SK-N-SH treated with all-trans-retinoic acid at 6 μM for 48 hours (cell line): ENCODE data around the gene AMOTL1.

Experiments used
- ATAC-seq: fragments of 200-7000 bp; cut with Tn5 transposase; 3 replicates; pipeline ENCODE4 v1.9.1; 2020; ENCODE audit warnings: mild to moderate bottlenecking, moderate library complexity
- ARNTL ChIP-seq: fragments of 450-650 bp; formaldehyde crosslinking; IDR thresholded peaks from 2 replicates; pipeline ENCODE4 v1.5.0; 2020; ENCODE audit warnings: low read depth, mild to moderate bottlenecking, moderate library complexity, borderline replicate concordance
- CREB5 ChIP-seq: fragments of 250-450 bp; sonication (Bioruptor Pico); IDR thresholded peaks from 2 replicates; pipeline ENCODE4 v1.5.1; 2020; ENCODE audit warnings: low read depth, mild to moderate bottlenecking, moderate library complexity
- CSDC2 ChIP-seq: fragments of 250-450 bp; sonication (Bioruptor Pico); IDR thresholded peaks from 2 replicates; pipeline ENCODE4 v1.5.0; 2020; ENCODE audit warnings: mild to moderate bottlenecking, moderate library complexity
- CSRNP3 ChIP-seq: fragments of 250-450 bp; sonication (Bioruptor Pico); IDR thresholded peaks from 2 replicates; pipeline ENCODE4 v1.5.1; 2021; ENCODE audit warnings: mild to moderate bottlenecking, moderate library complexity
- ESRRG ChIP-seq: fragments of 250-450 bp; sonication (Bioruptor Pico); IDR thresholded peaks from 2 replicates; pipeline ENCODE4 v1.6.1; 2021; ENCODE audit warnings: mild to moderate bottlenecking
- GLIS3 ChIP-seq: fragments of 250-450 bp; sonication (Bioruptor Pico); IDR thresholded peaks from 2 replicates; pipeline ENCODE4 v1.5.0; 2020; ENCODE audit warnings: mild to moderate bottlenecking, moderate library complexity
- ISL1 ChIP-seq: fragments of 250-450 bp; sonication (Bioruptor Pico); IDR thresholded peaks from 2 replicates; pipeline ENCODE4 v2.1.2; 2022; ENCODE audit warnings: mild to moderate bottlenecking, moderate library complexity
- OSR1 ChIP-seq: fragments of 250-450 bp; sonication (Bioruptor Pico); IDR thresholded peaks from 2 replicates; pipeline ENCODE4 v1.8.0; 2022; ENCODE audit warnings: moderate library complexity, mild to moderate bottlenecking, inconsistent platforms
- PATZ1 ChIP-seq: fragments of 250-450 bp; sonication (Bioruptor Pico); IDR thresholded peaks from 2 replicates; pipeline ENCODE4 v1.8.0; 2020; ENCODE audit warnings: mild to moderate bottlenecking, moderate library complexity, borderline replicate concordance
- RARB ChIP-seq: fragments of 250-450 bp; sonication (Bioruptor Pico); IDR thresholded peaks from 2 replicates; pipeline ENCODE4 v1.8.0; 2021; ENCODE audit warnings: mild to moderate bottlenecking, moderate library complexity
- SNAI2 ChIP-seq: fragments of 250-450 bp; sonication (Bioruptor Pico); IDR thresholded peaks from 2 replicates; pipeline ENCODE4 v1.5.0; 2020; ENCODE audit warnings: mild to moderate bottlenecking, moderate library complexity
- TCF4 ChIP-seq: fragments of 250-450 bp; sonication (Bioruptor Pico); IDR thresholded peaks from 2 replicates; pipeline ENCODE4 v1.8.0; 2021; ENCODE audit warnings: mild to moderate bottlenecking, moderate library complexity, borderline replicate concordance
- TOX ChIP-seq: fragments of 250-450 bp; sonication (Bioruptor Pico); IDR thresholded peaks from 2 replicates; pipeline ENCODE4 v1.8.0; 2021; ENCODE audit warnings: mild to moderate bottlenecking, moderate library complexity, borderline replicate concordance
- TSHZ2 ChIP-seq: fragments of 250-450 bp; sonication (Bioruptor Pico); IDR thresholded peaks from 2 replicates; pipeline ENCODE4 v1.5.0; 2020; ENCODE audit warnings: mild to moderate bottlenecking, moderate library complexity
- ZC3H10 ChIP-seq: fragments of 250-450 bp; sonication (Bioruptor Pico); IDR thresholded peaks from 2 replicates; pipeline ENCODE4 v1.5.1; 2021; ENCODE audit warnings: mild to moderate bottlenecking, moderate library complexity
- ZFP3 ChIP-seq: fragments of 250-450 bp; sonication (Bioruptor Pico); IDR thresholded peaks from 2 replicates; pipeline ENCODE4 v1.5.0; 2020; ENCODE audit warnings: mild to moderate bottlenecking, moderate library complexity
- ZFP30 ChIP-seq: fragments of 450-650 bp; formaldehyde crosslinking; IDR thresholded peaks from 2 replicates; pipeline ENCODE4 v1.5.0; 2022; ENCODE audit warnings: mild to moderate bottlenecking, moderate library complexity
- ZNF565 ChIP-seq: fragments of 450-650 bp; formaldehyde crosslinking; conservative IDR thresholded peaks from 2 replicates; pipeline ENCODE4 v1.5.0; 2020; ENCODE audit warnings: low read depth, mild to moderate bottlenecking, moderate library complexity
- ZNF70 ChIP-seq: fragments of 450-650 bp; formaldehyde crosslinking; IDR thresholded peaks from 2 replicates; pipeline ENCODE4 v1.5.0; 2020; ENCODE audit warnings: mild to moderate bottlenecking, moderate library complexity
- ZNF8 ChIP-seq: fragments of 450-650 bp; formaldehyde crosslinking; IDR thresholded peaks from 2 replicates; pipeline ENCODE4 v1.5.0; 2020; ENCODE audit warnings: mild to moderate bottlenecking, moderate library complexity

Gene AMOTL1

GRCh38 chr11:94747146-94747545 lies 21.0 kb upstream of the AMOTL1 start:
- no peak for ATAC-seq
- TF ChIP-seq ZNF70 (CRISPR knock-in tag) (no peak), RARB (CRISPR knock-in tag) (no peak), PATZ1 (no peak), ZNF8 (CRISPR knock-in tag) (no peak), ISL1 (no peak)

- ATAC-seq = no peak
- TF ChIP-seq TSHZ2 (CRISPR knock-in tag) (no peak), ESRRG (CRISPR knock-in tag) (no peak), ZNF70 (CRISPR knock-in tag) (no peak), TCF4 (CRISPR knock-in tag) (no peak), ZFP3 (CRISPR knock-in tag) (no peak), GLIS3 (no peak), SNAI2 (CRISPR knock-in tag) (no peak), CREB5 (CRISPR knock-in tag) (no peak), CSRNP3 (CRISPR knock-in tag) (no peak), OSR1 (CRISPR knock-in tag) (no peak), PATZ1 (no peak), ZC3H10 (CRISPR knock-in tag) (no peak), ZFP30 (CRISPR knock-in tag) (no peak), RARB (CRISPR knock-in tag) (no peak), ZNF8 (CRISPR knock-in tag) (no peak), CSDC2 (CRISPR knock-in tag) (no peak), ARNTL (CRISPR knock-in tag) (no peak), ZNF565 (CRISPR knock-in tag) (no peak)
Measured at GRCh38 chr11:94747601-94748041, 20.5 kb upstream of the AMOTL1 start.

- TF ChIP-seq ZNF70 (CRISPR knock-in tag) (no peak), ZFP30 (CRISPR knock-in tag) (no peak), TOX (CRISPR knock-in tag) (no peak)
- TF ChIP-seq, all 23 proteins: peak for 0
- ATAC-seq = no peak
Measured at GRCh38 chr11:94749369-94749768, 18.8 kb upstream of the AMOTL1 start.
